GM21737 (cell line): ENCODE measurements around the gene STIMATE.

ENCODE experiments used
- ATAC-seq: cut with Tn5 transposase; IDR thresholded peaks from one replicate; pipeline ENCODE4 v1.9.1; 2021; ENCODE audit warnings: mild to moderate bottlenecking, moderate library complexity; ENCODE audit not compliant: unreplicated experiment

The STIMATE gene

DNA sequence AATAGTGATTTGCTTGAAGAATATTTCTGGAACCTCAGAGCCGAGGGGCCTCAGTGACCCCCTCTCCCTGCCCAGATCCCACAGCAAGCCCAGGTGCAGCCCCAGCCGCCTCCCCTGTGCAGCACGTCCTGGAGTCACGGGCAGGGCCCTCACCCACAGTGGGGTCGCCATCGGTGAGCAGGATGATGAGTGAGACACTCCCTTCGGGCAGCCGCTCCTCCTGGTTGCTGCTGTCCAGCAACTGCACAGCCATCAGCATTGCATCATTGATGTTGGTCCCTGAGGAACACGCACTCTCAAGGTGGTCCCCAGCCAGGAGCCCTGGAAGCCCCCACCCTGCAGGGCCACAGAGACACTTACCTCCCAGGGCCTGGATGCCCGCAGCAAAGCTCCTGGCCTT, 73.3 kb downstream of the STIMATE start:
- ATAC-seq: no peak

DNA sequence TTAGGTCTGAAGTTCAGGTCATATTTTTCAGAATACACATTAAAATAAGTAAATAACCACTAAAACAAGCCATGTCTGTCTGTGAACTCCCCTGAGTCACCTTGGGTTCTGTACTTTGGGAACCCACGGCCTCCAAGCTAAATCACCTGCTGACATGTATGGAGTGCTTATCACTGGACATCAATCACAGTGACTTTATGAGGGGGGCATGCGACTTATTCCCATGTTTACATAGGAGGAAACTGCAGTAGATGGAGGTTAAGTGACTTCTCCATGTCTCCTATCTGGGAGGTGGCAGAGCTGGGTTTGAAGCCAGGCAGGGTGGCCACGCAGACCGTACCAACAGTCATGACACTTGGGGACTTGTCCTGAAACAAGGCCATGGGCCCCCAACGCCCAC, 75.0 kb downstream of the STIMATE start:
- no peak for ATAC-seq

DNA sequence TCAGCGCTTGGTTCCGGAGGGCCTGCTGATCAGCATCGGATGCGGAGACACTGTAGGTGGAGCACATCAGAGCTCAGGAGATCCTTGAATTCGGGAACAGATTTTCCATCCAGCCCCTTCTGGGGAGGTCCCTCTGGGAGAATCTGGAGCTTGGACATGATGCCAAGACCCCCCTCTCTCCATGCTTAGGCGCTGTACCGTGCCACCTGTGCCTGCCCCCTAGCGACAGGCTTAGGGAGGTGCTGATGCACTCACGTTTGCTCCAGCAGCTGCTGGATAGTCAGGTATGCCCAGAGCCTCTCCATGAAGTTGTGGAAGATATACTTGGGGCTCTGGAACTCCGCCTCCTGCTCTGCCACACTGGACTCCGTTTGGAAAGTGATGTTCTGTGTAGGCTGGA, 76.6 kb downstream of the STIMATE start:
- no peak for ATAC-seq

DNA sequence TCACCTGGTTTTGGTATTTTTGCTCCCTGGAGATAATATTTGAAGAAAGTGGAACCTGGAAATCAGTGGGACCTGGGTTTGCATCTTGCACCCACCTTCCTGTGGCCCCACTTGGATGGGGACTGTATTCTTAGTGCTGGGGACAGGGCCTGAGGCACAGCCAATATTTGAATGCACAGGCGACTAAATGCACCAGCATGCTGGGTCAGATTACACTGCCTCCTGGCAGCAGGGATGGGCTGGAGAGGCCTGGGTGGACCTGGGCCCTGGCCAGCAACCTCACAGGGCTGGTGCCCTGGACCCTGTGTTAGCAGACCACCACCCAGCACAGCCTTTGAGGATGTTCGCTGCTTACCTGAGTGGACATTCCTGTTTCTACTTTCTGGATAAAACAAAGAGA, 77.4 kb downstream of the STIMATE start:
- no peak for ATAC-seq

DNA sequence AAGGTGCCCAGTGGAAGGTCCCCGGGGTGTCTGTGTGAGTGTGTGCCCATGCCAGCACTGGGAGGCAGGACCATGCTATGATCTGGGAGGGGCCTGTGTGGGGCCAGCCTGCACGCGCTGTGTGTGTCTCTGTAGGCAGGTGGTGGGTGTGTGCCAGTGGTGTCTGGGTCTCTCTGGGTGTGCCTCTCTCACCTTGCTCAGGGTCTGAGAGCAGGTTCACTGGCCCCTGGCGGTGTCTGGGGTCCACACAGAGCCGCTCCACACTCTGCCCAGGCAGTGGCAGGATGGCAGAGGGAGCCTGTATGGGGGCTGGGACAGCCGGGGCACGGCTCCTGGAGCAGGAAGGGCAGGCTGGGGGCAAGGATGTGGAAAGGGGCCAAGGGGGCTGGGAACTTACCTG, 79.5 kb downstream of the STIMATE start:
- no peak for ATAC-seq

DNA sequence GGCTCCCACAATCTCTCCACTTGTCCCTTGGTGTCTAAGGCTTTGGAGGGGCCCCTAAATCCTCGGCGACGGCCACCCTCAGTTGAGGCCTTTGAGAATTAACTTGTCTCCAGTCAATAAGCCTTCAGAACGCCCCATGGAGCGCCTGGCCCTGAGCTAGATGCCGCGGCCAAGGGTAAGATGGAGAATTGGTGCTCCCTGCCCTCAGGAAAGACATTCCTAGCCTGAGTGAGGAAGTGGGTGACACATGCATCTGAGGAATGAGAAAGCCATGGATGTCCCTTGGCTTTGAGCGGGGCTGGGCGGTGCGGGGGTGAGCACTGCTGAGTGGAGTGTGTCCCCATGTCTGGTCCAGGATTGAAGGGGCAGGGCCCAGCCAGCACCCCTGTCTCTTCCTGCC, 80.1 kb downstream of the STIMATE start:
- ATAC-seq: no peak

DNA sequence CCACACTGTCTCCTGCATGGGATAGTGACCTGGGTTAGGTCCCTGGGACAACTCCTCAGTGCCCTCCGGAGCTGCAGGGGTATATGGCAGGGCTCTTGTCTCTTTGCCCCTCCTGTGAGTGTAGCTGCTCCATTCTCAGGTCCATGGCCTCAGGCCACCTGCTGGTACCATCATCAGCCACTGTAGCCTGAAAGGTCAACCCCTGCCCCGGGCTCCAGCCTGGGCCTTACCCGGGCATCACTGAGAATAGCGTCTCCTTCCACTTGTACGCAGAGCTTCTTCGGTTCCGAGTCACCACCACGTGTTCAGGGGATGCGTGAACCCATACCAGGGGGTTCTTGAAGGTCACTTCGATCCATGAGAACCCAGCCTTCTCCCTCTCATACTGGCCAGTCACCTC, 80.7 kb downstream of the STIMATE start:
- no peak for ATAC-seq

DNA sequence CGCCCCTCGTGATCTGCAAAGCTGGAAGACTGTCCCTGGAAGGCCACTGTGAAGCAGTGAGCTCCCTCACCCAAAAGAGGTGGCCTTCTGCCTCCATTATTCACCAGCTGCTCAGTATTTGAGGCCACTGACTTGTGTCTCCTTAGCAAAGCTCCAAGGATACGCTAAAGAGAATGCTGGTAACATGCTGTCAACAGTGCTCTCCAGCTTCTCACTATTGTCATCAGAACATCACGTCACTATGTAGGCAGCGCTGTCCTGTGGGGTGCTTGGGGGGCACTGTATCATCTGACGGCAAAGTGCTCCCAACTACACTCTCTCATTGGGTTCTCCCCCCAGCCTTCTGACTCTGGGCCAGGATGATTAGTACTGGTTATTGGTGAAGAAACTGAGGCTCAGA, 81.1 kb downstream of the STIMATE start:
- no peak for ATAC-seq

DNA sequence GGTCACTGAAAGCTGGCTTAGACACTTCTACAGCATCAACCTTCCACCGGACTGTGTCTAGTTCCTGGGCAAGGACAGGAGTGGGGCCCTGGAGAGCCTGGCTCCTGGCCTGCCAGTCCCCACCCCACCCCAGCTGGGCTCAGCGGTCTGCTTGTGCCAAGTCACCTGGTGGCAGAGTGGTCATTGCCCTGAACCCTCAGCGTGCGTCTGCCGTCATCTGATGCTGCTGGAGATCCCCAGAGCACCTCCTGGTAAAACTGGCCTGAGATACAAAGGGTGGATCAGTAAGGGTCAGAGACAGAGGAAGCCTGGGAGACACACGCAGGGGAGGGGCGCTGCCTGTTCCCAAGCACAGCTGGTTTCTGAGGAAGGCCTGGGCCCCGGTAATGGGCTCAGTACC, 83.5 kb downstream of the STIMATE start:
- no peak for ATAC-seq

DNA sequence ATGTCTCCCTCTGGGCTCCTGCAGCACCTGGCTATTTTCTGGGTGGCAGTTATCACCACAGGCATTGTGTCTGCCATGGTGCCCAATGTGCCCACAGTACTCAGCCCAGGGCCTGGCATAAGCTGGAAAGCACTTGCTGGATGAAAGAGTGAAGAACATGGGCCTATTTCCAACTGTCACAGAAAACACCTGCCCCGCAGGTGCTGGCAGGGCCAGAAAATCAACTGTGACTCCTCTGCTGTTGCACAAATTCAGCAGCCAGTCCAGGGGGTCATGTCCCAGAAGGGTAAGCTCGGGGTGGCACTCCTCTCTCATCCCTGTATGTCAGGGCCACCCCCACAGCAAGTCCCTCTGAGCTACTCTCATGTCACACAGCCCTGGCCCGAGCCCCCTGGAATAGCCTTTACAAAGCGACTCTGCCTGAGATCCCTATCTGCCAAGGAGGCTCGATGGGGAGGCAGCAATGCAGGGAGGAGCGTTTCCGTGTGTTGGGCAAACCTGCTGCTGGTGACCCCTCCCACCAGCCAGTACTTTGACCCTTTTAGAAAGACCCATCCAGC, 85.8 kb downstream of the STIMATE start:
- no peak for ATAC-seq

DNA sequence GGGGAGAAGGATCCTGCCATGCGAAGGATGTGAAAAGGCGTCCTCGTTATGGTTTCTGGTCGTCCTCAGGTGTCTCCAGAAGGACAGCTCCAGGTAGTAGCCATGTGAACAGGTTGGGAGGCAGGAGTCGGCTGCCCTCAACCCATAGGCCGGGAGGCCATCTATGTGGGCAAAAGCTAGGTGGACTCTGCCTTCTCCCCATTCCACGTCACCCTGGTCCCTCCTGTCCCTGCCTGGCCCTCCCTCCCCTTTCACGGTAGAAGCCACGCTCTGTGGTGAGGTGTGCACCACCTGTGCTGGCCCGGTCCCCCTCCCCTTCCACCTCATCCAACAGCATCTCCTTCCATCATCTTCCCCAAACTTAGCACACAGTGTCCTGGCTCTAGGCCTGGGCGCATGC, 86.4 kb downstream of the STIMATE start:
- ATAC-seq: no peak

DNA sequence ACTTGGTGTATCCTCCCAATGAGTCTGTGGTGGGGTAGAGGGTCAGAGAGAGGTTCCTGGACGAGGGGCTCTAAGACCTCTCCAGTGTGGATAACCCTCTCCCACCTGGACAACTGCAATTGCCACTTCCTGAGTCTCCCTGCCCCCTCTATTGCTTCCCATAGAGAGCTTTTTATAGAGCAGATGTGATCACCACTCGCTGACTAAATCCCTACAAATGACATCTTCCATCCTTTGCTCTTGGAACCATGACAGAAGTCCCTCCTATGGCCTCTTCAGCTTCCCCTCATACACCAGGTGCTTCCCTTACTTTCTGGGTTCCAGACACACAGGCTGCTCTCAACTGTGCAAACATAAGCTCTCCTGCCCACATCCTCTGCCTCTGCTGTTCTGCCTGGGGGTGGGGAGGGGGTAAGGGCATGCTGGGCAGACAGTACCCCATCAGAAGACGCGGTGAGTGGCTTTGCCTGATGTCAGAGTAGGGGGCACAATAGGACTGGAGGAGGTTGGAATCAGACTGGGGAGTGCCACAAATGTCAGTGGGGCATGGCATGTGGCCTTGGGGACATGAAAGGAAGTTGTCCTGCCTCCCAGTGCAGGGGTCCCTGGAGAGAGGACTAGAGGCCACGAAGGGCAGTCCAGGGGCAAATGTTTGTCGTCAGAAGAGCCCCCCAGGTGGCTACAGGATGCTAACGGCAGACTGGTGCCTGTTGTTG, 87.5 kb downstream of the STIMATE start:
- ATAC-seq: no peak

DNA sequence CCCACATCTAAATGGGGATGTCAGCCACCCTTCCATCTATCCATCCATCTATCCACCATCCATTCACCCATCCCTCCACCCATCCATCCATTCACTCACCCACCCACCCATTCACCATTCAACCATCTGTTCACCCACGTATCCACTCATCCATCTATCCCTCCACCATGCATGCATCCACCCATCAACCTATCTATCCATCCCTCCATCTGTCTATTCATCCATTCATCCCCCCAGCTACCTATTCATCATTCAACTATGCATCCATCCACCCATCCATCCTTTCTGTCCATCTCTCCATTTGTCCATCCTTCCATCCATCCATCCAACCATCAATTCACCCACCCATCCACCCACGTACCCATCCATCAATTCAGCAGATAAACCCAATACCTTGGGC, 88.2 kb downstream of the STIMATE start:
- ATAC-seq: no peak

DNA sequence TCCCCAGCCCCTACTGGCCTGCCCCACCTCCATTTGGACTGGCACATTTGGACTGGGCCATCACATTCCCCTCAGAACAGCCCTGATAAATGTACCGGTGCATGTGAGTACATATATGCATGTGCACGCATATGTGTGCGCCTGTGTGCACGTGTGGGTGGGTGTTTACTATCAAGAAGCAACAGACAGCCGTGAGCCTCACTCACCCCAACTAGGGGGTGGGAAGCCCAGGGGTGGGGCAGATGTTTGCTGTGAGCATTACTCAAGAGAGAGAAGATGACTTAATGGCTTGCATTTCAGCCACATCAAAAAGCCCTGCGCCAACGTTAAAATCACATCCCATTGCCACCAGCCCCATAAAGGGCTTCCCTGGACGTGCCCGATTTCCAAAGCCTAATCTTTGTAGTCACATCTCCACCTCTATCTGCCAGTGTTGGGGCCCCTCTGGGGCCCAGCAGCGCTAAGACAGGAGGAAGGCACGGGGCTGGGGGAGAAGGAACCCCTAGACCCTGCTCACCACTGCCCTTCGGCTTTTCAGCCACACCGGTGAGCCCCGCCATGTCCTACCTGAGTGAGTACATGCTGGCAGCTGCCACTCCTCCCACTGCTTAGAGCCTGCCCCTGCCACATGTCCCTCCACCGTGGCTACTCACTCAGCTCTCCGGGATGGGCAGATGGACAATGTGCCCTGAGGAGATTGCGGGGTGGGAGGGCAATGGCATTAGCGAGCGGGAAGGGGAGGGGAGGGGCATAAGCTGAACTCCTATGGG, 91.9 kb downstream of the STIMATE start:
- ATAC-seq: no peak

DNA sequence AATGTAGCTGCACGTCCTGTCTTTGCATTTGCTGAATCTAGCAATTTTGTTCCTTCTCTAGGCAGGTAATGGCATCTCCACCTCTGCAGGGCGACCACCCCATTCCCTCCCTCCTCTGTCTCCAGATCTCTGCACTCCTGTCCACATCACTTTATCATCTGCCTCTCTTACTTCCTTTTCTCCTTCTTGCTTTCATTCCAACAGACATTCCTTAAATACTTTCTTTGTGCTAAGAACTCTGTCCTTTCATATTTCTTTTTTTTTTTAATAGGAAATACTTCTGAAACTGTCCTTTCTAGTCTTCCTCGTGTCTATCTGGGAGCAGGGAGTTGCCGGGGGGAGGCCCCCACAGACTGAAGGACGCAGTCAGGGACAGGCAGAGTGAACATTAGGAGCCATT, 95.5 kb downstream of the STIMATE start:
- ATAC-seq: no peak

DNA sequence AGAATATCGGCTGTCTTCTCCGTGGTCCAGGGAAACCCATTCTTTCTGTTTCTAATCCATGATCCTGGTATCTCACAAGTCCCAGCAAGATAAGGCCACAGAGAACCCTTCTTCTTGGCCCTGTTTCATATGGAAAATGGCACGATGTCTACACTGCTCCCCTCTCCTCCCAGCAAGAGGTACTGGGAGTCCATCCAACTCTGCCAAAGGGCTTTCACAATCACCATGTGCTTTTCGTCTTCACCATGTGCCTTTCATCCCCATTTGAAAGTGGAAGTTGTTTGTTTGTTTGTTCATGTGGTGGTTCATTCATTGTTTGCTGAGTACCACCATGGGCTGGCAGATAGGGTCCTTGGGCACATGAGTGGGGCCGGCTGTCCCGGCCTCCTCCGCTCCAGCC, 97.3 kb downstream of the STIMATE start:
- ATAC-seq: no peak

DNA sequence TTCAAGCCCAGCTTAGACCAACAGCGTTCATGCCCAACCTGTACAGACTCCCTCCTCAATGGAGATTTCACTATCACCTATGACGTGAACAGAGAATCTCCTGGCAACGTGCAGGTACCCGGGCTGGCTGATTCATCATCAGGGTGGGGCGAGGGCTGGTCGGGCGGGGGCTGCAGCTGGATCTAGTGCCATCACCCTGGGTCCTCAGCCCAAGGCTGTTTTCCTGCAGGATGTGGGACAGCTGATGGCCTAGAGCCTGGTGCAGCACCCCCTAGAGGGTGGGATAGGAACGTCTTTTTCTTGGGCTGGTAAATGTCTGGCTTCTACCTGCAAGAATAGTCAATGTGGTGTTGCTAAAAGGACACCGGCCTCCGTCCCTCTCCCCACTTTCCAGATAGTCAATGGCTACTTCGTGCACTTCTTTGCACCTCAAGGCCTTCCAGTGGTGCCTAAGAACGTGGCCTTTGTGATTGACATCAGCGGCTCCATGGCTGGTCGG, 98.3 kb downstream of the STIMATE start:
- ATAC-seq: no peak

DNA sequence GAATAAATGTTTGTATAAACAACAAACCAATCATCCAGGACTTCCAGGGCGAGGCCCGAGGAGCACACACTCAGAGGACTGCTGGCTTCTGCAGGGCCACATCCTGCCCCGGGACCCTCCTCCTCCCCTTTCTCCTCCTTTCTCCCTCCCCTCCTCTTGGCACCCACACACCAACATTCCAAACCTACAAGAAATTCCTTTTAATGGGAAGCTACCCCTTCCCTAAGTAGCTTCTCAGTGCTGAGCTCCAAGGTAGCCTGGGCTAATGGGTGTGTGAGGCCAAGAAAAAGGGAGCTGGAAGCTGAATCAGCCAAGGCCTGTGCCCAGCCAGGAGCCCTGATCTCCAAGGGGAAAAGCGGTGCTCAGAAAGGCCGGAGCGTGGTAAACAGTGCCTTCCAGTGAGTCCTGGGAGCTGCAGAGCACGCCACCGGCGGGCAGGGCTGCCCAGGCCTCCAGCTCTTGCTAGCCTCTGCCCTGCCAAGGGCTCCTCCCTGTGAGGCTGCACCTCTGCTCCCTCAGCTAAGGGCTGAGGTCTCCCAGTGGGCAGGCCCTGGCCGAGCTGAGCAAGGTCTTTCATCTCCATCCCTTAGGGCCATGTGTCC, 98.9 kb downstream of the STIMATE start:
- ATAC-seq: no peak

DNA sequence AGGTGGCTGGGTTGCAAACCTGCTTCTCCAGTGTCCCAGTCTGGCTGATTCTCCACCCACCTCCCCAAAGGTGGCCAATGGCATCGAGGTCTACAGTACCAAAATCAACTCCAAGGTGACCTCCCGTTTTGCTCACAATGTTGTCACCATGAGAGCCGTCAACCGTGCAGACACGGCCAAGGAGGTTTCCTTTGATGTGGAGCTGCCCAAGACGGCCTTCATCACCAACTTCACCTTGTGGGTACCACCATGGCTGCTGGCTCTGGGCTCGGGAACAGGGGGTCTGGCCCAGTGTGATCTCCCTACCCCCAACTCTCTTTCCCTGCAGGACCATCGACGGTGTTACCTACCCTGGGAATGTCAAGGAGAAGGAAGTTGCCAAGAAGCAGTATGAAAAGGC, 100.9 kb downstream of the STIMATE start:
- ATAC-seq: no peak

DNA sequence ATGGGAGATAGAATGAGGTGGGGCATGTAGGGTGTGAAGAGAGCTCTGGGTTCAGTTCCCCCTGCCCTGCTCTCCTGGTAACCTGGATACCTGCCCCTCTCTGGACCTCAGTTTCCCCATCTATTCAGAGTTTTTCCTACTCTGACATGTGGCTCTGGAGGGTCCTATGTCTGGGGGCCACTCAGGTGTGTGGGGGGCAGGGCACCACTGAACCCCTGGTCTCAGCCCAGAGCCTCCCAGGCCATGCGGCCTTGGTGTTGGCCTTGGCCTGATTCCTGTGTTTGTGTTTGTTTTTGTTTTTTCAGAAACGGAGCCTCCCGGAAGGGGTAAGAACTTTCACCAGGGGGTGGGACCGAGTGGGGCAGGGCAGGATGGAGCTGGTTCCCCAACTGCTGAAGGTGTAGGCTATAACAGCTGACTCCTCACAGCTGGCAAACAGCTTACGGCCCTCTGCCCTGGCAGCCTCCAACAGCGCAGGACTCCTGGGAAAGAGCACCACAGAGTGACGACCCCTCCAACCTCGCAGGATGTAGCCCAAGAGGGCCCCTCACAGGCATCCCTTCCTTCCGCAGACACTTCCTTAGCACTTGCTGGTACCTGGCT, 101.9 kb downstream of the STIMATE start:
- no peak for ATAC-seq

DNA sequence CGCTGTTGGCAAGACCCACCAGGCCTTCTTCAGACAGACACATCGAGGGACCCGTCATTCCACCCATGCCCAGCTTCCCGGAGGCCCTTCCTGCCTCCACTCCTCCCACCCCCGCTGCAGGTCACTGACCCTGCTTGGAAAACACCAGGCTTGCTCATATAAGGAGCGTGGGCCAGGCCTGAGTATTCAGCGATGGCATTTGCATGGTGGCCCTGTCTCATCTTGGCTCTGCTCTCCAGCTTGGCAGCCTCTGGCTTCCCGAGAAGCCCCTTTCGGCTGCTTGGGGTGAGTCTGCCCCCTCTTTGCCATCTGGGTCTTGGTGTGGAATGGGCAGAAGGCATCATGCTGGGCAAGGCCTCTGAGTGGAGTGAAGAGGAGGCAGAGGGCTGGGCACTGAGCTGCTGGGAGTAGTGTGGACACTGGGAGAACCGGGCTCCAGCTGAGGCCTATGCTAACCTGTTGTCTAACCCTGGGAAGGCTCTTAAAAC, 102.7 kb downstream of the STIMATE start, which contains the start of gene ITIH3:
TSS of gene ITIH3 (plus strand) at position 185 of the 488 bp plus-strand sequence. CDS start at position 193, 8 bp downstream.
- ATAC-seq: no peak
